Ectodermal cell (in vitro differentiated cells): ENCODE results near the gene MBD3L3.
"Not testable (repeated sequence)": the region's sequence is repeated elsewhere in the genome, so short reads cannot be mapped to it uniquely, and the experiment has no call there.

ENCODE experiments used
- H3K27ac ChIP-seq: 2 replicates; pipeline ENCODE4 v1.7.0; 2013; ENCODE audit warnings: mild to moderate bottlenecking, low read depth, low read length; ENCODE audit not compliant: insufficient read depth, poor library complexity, severe bottlenecking
- H3K27me3 ChIP-seq: 2 replicates; pipeline ENCODE4 v1.7.0; 2013; ENCODE audit warnings: mild to moderate bottlenecking, low read length; ENCODE audit not compliant: insufficient read depth, control insufficient read depth, poor library complexity, severe bottlenecking
- H3K36me3 ChIP-seq: one replicate; pipeline ENCODE4 v1.7.0; 2013; ENCODE audit warnings: low read length; ENCODE audit not compliant: control insufficient read depth, insufficient read depth
- H3K4me1 ChIP-seq: one replicate; pipeline ENCODE4 v1.7.0; 2013; ENCODE audit warnings: low read length; ENCODE audit not compliant: control insufficient read depth, insufficient read depth
- H3K4me3 ChIP-seq: 2 replicates; pipeline ENCODE4 v1.7.0; 2013; ENCODE audit warnings: low read depth, low read length, control low read depth; ENCODE audit not compliant: insufficient read depth
- H3K9me3 ChIP-seq: 2 replicates; pipeline ENCODE4 v1.7.0; 2013; ENCODE audit warnings: mild to moderate bottlenecking, low read length, moderate library complexity; ENCODE audit not compliant: control insufficient read depth
- WGBS, 2 experiments: methylation state at CpG; one replicate each; pipeline ENCODE4 v1.1.7; 2013; ENCODE audit warnings: missing lambda C conversion rate in 2 of 2; 5-methylcytosine and 5-hydroxymethylcytosine counted together

MBD3L3 gene

GRCh38 chr19:7063339-7063738, 4.9 kb upstream of the MBD3L3 start:
- no peak overlapping the region for H3K27ac ChIP-seq
- H3K36me3 ChIP-seq, result no peaks in the 10 kb centered on the region
- WGBS, 2 experiments, result 84 to 85% methylated on average over 4 of the region's 4 CpGs
- H3K27me3 ChIP-seq, result no peaks in the 10 kb centered on the region
- H3K9me3 ChIP-seq, result no peaks in the 10 kb centered on the region
- no peaks in the 10 kb centered on the region for H3K4me1 ChIP-seq
- H3K4me3 ChIP-seq, result no peak overlapping the region

GRCh38 chr19:7059977-7060376, 1.5 kb upstream of the MBD3L3 start:
- not testable (repeated sequence) for H3K9me3 ChIP-seq, H3K27me3 ChIP-seq, H3K4me1 ChIP-seq, H3K36me3 ChIP-seq, H3K27ac ChIP-seq, H3K4me3 ChIP-seq
- 43 to 67% methylated on average over 1 of the region's 2 CpGs for WGBS, 2 experiments

- 91 to 96% methylated on average over 7 of the region's 16 CpGs for WGBS, 2 experiments
- H3K27ac ChIP-seq, H3K4me1 ChIP-seq, H3K9me3 ChIP-seq, H3K36me3 ChIP-seq, H3K4me3 ChIP-seq, H3K27me3 ChIP-seq: not testable (repeated sequence)
Measured at GRCh38 chr19:7056371-7056770, 2.1 kb downstream of the MBD3L3 start.

GRCh38 chr19:7055679-7056078, 2.8 kb downstream of the MBD3L3 start:
- H3K9me3 ChIP-seq, H3K27me3 ChIP-seq, H3K4me3 ChIP-seq, H3K36me3 ChIP-seq, H3K27ac ChIP-seq, H3K4me1 ChIP-seq: not testable (repeated sequence)
- WGBS, 2 experiments, result 89 to 91% methylated on average over 9 to 11 of the region's 14 CpGs

- not testable (repeated sequence) for H3K36me3 ChIP-seq, H3K27ac ChIP-seq, H3K9me3 ChIP-seq, H3K4me1 ChIP-seq, H3K27me3 ChIP-seq, H3K4me3 ChIP-seq
- WGBS, 2 experiments, result 92 to 96% methylated on average over 5 of the region's 14 CpGs
Measured at GRCh38 chr19:7054635-7055368, 3.7 kb downstream of the MBD3L3 start.

- not testable (repeated sequence) for H3K27me3 ChIP-seq, H3K9me3 ChIP-seq, H3K27ac ChIP-seq, H3K4me3 ChIP-seq, H3K36me3 ChIP-seq, H3K4me1 ChIP-seq
- WGBS, 2 experiments, result 90% methylated on average over 4 of the region's 7 CpGs; no CpG with 5 or more reads in 1 of the 2 experiments
Measured at GRCh38 chr19:7052896-7053295, 5.6 kb downstream of the MBD3L3 start.

- H3K36me3 ChIP-seq, H3K27me3 ChIP-seq, H3K9me3 ChIP-seq, H3K4me1 ChIP-seq, H3K4me3 ChIP-seq, H3K27ac ChIP-seq: not testable (repeated sequence)
- no CpG with 5 or more reads among the region's 5 CpGs for WGBS, 2 experiments
Measured at GRCh38 chr19:7051421-7051820, 7.1 kb downstream of the MBD3L3 start.

GRCh38 chr19:7049021-7049420, 9.5 kb downstream of the MBD3L3 start, which contains the start of gene MBD3L2:
TSS of gene MBD3L2 (plus strand) at chr19:7049321. CDS start at chr19:7049374, 53 bp downstream.
- H3K4me3 ChIP-seq, H3K27ac ChIP-seq, H3K36me3 ChIP-seq, H3K27me3 ChIP-seq, H3K4me1 ChIP-seq, H3K9me3 ChIP-seq: not testable (repeated sequence)
- no CpG with 5 or more reads among the region's 7 CpGs for WGBS, 2 experiments

- not testable (repeated sequence) for H3K4me3 ChIP-seq, H3K27ac ChIP-seq, H3K27me3 ChIP-seq, H3K9me3 ChIP-seq, H3K36me3 ChIP-seq, H3K4me1 ChIP-seq
- WGBS, 2 experiments, result no CpG with 5 or more reads among the region's 2 CpGs
Measured at GRCh38 chr19:7041563-7041962, 16.9 kb downstream of the MBD3L3 start.

GRCh38 chr19:7040079-7040478, 18.4 kb downstream of the MBD3L3 start, which contains the start of gene MBD3L4:
TSS of gene MBD3L4 (minus strand) at chr19:7040179. CDS start at chr19:7040144, 35 bp downstream.
- not testable (repeated sequence) for H3K27ac ChIP-seq, H3K27me3 ChIP-seq, H3K4me1 ChIP-seq, H3K4me3 ChIP-seq, H3K36me3 ChIP-seq, H3K9me3 ChIP-seq
- no CpG with 5 or more reads among the region's 9 CpGs for WGBS, 2 experiments

- not testable (repeated sequence) for H3K4me3 ChIP-seq, H3K27me3 ChIP-seq, H3K36me3 ChIP-seq, H3K4me1 ChIP-seq, H3K9me3 ChIP-seq, H3K27ac ChIP-seq
- WGBS, 2 experiments, result no CpG with 5 or more reads among the region's 9 CpGs
Measured at GRCh38 chr19:7030278-7030677, 28.2 kb downstream of the MBD3L3 start, which contains the start of gene MBD3L5. TSS of gene MBD3L5 (plus strand) at chr19:7030578. CDS start at chr19:7030612, 34 bp downstream.
